HUES64 (cell line): ENCODE results near the gene KIAA0930.
"Not testable (repeated sequence)": the region's sequence is repeated elsewhere in the genome, so short reads cannot be mapped to it uniquely, and the experiment has no call there.

Experiments used
- H3K27ac ChIP-seq: 2 replicates; pipeline ENCODE4 v1.7.0; 2013; ENCODE audit warnings: low read depth, low read length, inconsistent platforms
- H3K27me3 ChIP-seq: 2 replicates; pipeline ENCODE4 v1.6.1; 2013; ENCODE audit warnings: mild to moderate bottlenecking, low read length; ENCODE audit not compliant: insufficient read depth
- H3K36me3 ChIP-seq: 2 replicates; pipeline ENCODE4 v1.6.1; 2013; ENCODE audit warnings: mild to moderate bottlenecking, low read length; ENCODE audit not compliant: insufficient read depth
- H3K4me1 ChIP-seq: 2 replicates; pipeline ENCODE4 v1.6.1; 2013; ENCODE audit warnings: mild to moderate bottlenecking, low read length, moderate library complexity; ENCODE audit not compliant: insufficient read depth
- H3K4me3 ChIP-seq: 2 replicates; pipeline ENCODE4 v1.5.1; 2013; ENCODE audit warnings: mild to moderate bottlenecking, low read length, moderate library complexity
- H3K9ac ChIP-seq: 2 replicates; pipeline ENCODE4 v1.6.1; 2013; ENCODE audit warnings: mild to moderate bottlenecking, low read depth, low read length
- H3K9me3 ChIP-seq: 2 replicates; pipeline ENCODE4 v1.6.1; 2013; ENCODE audit warnings: low read depth, low read length; ENCODE audit not compliant: insufficient read depth
- WGBS: fragments of 150-250, 120-280 bp; methylation state at CpG from one replicate; pipeline ENCODE4 v1.1.7; 2013; ENCODE audit warnings: missing lambda C conversion rate; 5-methylcytosine and 5-hydroxymethylcytosine counted together

KIAA0930 gene

GRCh38 chr22:45195616-45196015 lies 45.1 kb downstream of the KIAA0930 start:
- Histone ChIP-seq H3K9me3 (no peaks in the 10 kb centered on the region), H3K27ac (no peak overlapping the region), H3K27me3 (no peaks in the 10 kb centered on the region), H3K36me3 (peaks cover 12% of the 10 kb centered on the region), H3K4me1 (0 out of 2 replicates have a peak, but pooled peaks cover 4% of the 10 kb centered on the region), H3K9ac (no peak overlapping the region), H3K4me3 (no peak overlapping the region)
- 98% methylated on average over 7 of the region's 7 CpGs for WGBS

GRCh38 chr22:45194686-45195085 lies 46.0 kb downstream of the KIAA0930 start:
- Histone ChIP-seq H3K36me3 (peaks cover 9% of the 10 kb centered on the region), H3K27ac (no peak overlapping the region)
- 93% methylated on average over 17 of the region's 17 CpGs for WGBS

GRCh38 chr22:45192701-45193187 lies 48.0 kb downstream of the KIAA0930 start:
- Histone ChIP-seq H3K9me3 (no peaks in the 10 kb centered on the region), H3K4me1 (0 out of 2 replicates have a peak, but pooled peaks cover 4% of the 10 kb centered on the region), H3K27me3 (no peaks in the 10 kb centered on the region), H3K4me3 (no peak overlapping the region), H3K27ac (no peak overlapping the region), H3K36me3 (peaks cover 6% of the 10 kb centered on the region), H3K9ac (no peak overlapping the region)
- WGBS = 18% methylated on average over 13 of the region's 13 CpGs

More at GRCh38 chr22:45194686-45195085, 46.0 kb downstream of the KIAA0930 start:
- Histone ChIP-seq H3K4me3 (no peak overlapping the region), H3K4me1 (0 out of 2 replicates have a peak, but pooled peaks cover 4% of the 10 kb centered on the region), H3K9me3 (no peaks in the 10 kb centered on the region), H3K9ac (no peak overlapping the region), H3K27me3 (no peaks in the 10 kb centered on the region)

DNA sequence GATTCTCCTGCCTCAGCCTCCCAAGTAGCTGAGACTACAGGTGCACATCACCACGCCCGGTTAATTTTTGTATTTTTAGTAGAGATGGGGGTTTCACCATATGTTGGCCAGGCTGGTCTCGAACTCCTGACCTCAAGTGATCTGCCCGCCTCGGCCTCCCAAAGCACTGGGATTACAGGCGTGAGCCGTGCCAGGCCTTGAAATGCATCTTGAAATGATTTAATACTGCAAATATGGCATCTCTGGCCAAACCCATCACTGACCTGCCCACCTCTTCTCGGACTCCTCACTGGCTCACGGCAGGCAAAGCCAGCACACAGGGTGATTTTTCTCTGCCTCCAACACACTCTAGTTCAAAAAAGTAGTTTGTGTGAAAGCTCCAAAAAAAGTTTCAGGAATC lies 48.9 kb downstream of the KIAA0930 start:
- H3K9me3 ChIP-seq, H3K4me3 ChIP-seq, H3K4me1 ChIP-seq, H3K9ac ChIP-seq, H3K36me3 ChIP-seq, H3K27ac ChIP-seq, H3K27me3 ChIP-seq: not testable (repeated sequence)
- WGBS = 89% methylated on average over 9 of the region's 9 CpGs

DNA sequence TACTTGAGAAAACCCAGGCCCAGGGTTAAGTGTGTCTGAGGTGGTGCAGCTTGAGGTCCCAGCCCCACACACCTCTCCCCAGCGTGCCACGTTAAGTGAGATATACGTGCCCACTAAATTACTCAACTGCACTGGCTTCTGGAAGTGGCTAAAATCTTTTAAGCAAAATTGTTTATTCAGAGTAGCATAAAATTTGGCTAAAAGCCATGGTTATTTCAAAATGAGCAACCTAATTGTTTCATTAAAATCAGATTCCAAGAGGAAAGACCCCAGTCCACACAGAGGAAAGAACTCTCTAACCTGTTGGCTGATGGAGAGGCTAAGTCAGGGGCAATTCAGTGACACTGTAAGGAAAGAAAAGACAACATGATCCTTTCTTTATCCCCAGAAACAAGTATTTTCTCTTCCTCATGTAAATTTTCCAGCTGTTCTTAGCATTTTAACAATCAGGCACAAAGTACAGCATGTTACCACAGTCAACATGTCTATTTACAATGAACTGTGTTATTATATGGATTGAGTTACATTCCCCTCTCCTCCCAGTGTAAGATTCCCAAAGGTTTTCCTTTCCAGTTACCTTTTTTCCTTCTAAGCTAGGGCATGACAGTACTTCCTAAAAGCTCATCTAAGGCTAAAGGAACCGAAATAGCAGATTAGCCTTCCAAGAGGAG lies 50.4 kb downstream of the KIAA0930 start:
- H3K9ac ChIP-seq = no peak overlapping the region
- H3K27ac ChIP-seq = no peak overlapping the region
- no peaks in the 10 kb centered on the region for H3K27me3 ChIP-seq
- 0 out of 2 replicates have a peak, but pooled peaks cover 4% of the 10 kb centered on the region for H3K4me1 ChIP-seq
- WGBS = 93% methylated on average over 3 of the region's 4 CpGs
- peaks cover 15% of the 10 kb centered on the region for H3K36me3 ChIP-seq
- no peaks in the 10 kb centered on the region for H3K9me3 ChIP-seq
- H3K4me3 ChIP-seq = no peak overlapping the region

GRCh38 chr22:45188779-45189178 lies 51.9 kb downstream of the KIAA0930 start:
- WGBS = 93% methylated on average over 16 of the region's 16 CpGs
- H3K9ac ChIP-seq = no peak overlapping the region
- no peaks in the 10 kb centered on the region for H3K9me3 ChIP-seq
- peaks cover 29% of the 10 kb centered on the region for H3K36me3 ChIP-seq
- no peak overlapping the region for H3K27ac ChIP-seq
- H3K4me3 ChIP-seq = no peak overlapping the region
- 0 out of 2 replicates have a peak, but pooled peaks cover 4% of the 10 kb centered on the region for H3K4me1 ChIP-seq
- H3K27me3 ChIP-seq = no peaks in the 10 kb centered on the region

DNA sequence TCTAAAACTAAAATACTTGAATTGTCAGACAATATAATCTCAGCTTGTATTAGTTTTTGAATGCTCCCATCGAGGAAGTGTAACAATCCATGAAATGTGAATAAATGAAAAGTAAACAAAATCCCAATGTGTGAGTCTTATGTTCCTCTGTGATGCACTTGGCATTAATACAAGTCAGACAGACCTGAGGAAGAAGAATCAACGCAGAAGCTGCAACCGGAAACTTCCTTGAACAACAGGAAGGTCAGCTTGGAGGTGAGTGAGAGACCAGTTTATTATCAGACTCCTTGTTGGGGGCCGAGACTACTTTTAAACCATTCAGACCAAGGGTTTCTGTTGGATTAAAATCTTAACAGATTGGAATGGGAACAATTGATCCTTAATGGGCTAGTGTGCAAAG lies 52.8 kb downstream of the KIAA0930 start:
- 96% methylated on average over 4 of the region's 4 CpGs for WGBS
- 0 out of 2 replicates have a peak, but pooled peaks cover 4% of the 10 kb centered on the region for H3K4me1 ChIP-seq
- no peaks in the 10 kb centered on the region for H3K27me3 ChIP-seq
- peaks cover 37% of the 10 kb centered on the region for H3K36me3 ChIP-seq
- no peaks in the 10 kb centered on the region for H3K9me3 ChIP-seq
- H3K9ac ChIP-seq = no peak overlapping the region
- no peak overlapping the region for H3K4me3 ChIP-seq
- no peak overlapping the region for H3K27ac ChIP-seq

GRCh38 chr22:45185718-45186514 lies 54.8 kb downstream of the KIAA0930 start:
- Histone ChIP-seq H3K27me3 (no peaks in the 10 kb centered on the region), H3K4me3 (no peak overlapping the region), H3K9me3 (no peaks in the 10 kb centered on the region), H3K9ac (no peak overlapping the region), H3K27ac (no peak overlapping the region), H3K36me3 (peaks cover 52% of the 10 kb centered on the region), H3K4me1 (peaks cover 3% of the 10 kb centered on the region; the same call in 1 of the 2 replicates)
- 95% methylated on average over 16 of the region's 16 CpGs for WGBS

DNA sequence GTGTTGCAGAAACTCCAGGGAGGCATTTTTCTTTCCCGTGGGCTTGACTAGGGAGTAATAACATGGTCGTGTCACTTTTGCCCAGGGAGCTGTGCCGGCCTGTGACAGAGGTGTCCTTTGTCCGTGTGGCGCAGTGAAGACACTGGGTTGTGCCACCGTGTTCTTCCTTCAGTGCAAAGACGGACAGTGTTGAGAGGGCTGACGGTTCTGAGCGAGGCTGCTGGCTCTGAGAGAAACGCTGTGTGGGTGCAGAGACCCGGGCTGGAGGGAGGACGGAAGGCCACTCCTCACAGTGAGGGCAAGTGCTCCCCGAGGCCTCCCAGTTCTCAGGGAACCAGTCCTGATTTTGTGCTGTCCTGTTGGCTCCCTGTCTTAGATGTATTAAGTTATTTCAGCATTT lies 56.7 kb downstream of the KIAA0930 start:
- H3K27me3 ChIP-seq = no peaks in the 10 kb centered on the region
- H3K4me1 ChIP-seq = peaks cover 12% of the 10 kb centered on the region; the same call in 1 of the 2 replicates
- H3K27ac ChIP-seq = no peak overlapping the region
- H3K36me3 ChIP-seq = peaks cover 72% of the 10 kb centered on the region
- H3K4me3 ChIP-seq = no peak overlapping the region
- no peak overlapping the region for H3K9ac ChIP-seq
- WGBS = 95% methylated on average over 13 of the region's 13 CpGs
- no peaks in the 10 kb centered on the region for H3K9me3 ChIP-seq

DNA sequence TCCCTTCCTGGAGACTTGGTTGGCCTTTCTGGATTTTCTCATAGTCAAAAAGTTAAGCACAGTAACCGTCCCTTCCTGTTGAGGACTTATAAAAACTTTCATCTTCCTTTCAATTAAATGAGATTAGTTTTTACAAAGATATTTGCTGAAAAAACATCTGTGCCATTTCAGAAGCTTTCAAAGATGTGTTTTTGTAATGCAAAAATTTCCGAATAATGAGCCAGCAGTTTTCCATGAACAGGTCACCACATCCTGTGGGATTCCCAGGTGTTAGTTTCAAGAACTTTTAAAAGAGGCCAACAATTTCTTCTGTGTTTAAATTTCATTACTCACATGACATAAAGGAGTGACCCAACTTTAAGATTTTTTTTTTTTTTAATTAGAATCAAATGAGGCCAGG lies 58.9 kb downstream of the KIAA0930 start:
- H3K36me3 ChIP-seq = peaks cover 87% of the 10 kb centered on the region
- H3K9me3 ChIP-seq = no peaks in the 10 kb centered on the region
- no peaks in the 10 kb centered on the region for H3K27me3 ChIP-seq
- H3K27ac ChIP-seq = peak overlapping the region; percentile 73
- WGBS = 82% methylated on average over 2 of the region's 2 CpGs
- H3K4me1 ChIP-seq = peaks cover 12% of the 10 kb centered on the region; the same call in 1 of the 2 replicates
- H3K4me3 ChIP-seq = no peak overlapping the region
- no peak overlapping the region for H3K9ac ChIP-seq

- H3K4me1 ChIP-seq = peaks cover 12% of the 10 kb centered on the region; the same call in 1 of the 2 replicates
- WGBS = 93% methylated on average over 4 of the region's 4 CpGs
- peaks cover 87% of the 10 kb centered on the region for H3K36me3 ChIP-seq
- H3K9me3 ChIP-seq = no peaks in the 10 kb centered on the region
- no peak overlapping the region for H3K4me3 ChIP-seq
- H3K9ac ChIP-seq = no peak overlapping the region
- peak overlapping the region; percentile 73 for H3K27ac ChIP-seq
- H3K27me3 ChIP-seq = no peaks in the 10 kb centered on the region
Observed at GRCh38 chr22:45181240-45181639, 59.5 kb downstream of the KIAA0930 start.
